Caco-2 (cell line): ENCODE data around the gene PRRX1. TPM values are rescaled to one million over a fixed set of nuclear protein-coding genes. Genes with fewer than 3 reads are reported as not detected.

ENCODE experiments used
- BruUV-seq: library from RNA; stranded (reverse); fragments of 400-500 nt; replicated peaks from 2 replicates; lab custom pipeline; 2021; lab: Mats Ljungman, UMichigan
- CTCF ChIA-PET: fragments of 300-600 bp; sonication (Branson Sonifier 250); formaldehyde crosslinking; loops from one replicate; lab custom pipeline; 2022; ENCODE audit warnings: antibody characterized with exemption; lab: Charles Lee
- POLR2A ChIA-PET: fragments of 300-600 bp; sonication (Branson Sonifier 250); formaldehyde crosslinking; loops from one replicate; lab custom pipeline; 2022; ENCODE audit warnings: antibody characterized with exemption; lab: Charles Lee
- DNase-seq, 2 experiments: peaks; one replicate each; pipeline versions ENCODE4 v3.0.0 to v3.0.0-alpha.2; 2020 to 2022
- H3K27me3 ChIP-seq: replicated peaks from 2 replicates; pipeline ENCODE4 v1.6.0; 2011; ENCODE audit warnings: low read length; ENCODE audit not compliant: control insufficient read depth, insufficient read depth
- H3K36me3 ChIP-seq: 2 replicates; pipeline ENCODE4 v1.5.1; 2011; ENCODE audit warnings: low read length; ENCODE audit not compliant: control insufficient read depth, insufficient read depth
- H3K4me1 ChIP-seq: fragments of 250-450 bp; sonication (Bioruptor Pico); 2 replicates; pipeline ENCODE4 v1.5.1; 2020; ENCODE audit warnings: mild to moderate bottlenecking
- H3K4me3 ChIP-seq: 2 replicates; pipeline ENCODE4 v1.5.1; 2011; ENCODE audit warnings: low read depth, mild to moderate bottlenecking, control low read depth, low read length
- H3K9me3 ChIP-seq: fragments of 250-450 bp; sonication (Bioruptor Pico); 2 replicates; pipeline ENCODE4 v1.5.1; 2020; ENCODE audit warnings: mild to moderate bottlenecking, moderate library complexity
- H3K27ac Mint-ChIP-seq: one replicate; pipeline ENCODE4 v1.8.0; 2022; ENCODE audit warnings: mixed read lengths; ENCODE audit not compliant: unreplicated experiment
- H3K27me3 Mint-ChIP-seq: one replicate; pipeline ENCODE4 v1.8.0; 2022; ENCODE audit warnings: mixed read lengths; ENCODE audit not compliant: insufficient read depth, unreplicated experiment
- H3K36me3 Mint-ChIP-seq: one replicate; pipeline ENCODE4 v1.8.0; 2022; ENCODE audit warnings: mild to moderate bottlenecking, mixed read lengths; ENCODE audit not compliant: insufficient read depth, unreplicated experiment
- H3K4me1 Mint-ChIP-seq: one replicate; pipeline ENCODE4 v1.8.0; 2022; ENCODE audit warnings: low read depth, mixed read lengths; ENCODE audit not compliant: unreplicated experiment
- H3K4me3 Mint-ChIP-seq: one replicate; pipeline ENCODE4 v1.8.0; 2022; ENCODE audit warnings: mild to moderate bottlenecking, moderate library complexity, mixed read lengths; ENCODE audit not compliant: unreplicated experiment
- H3K9me3 Mint-ChIP-seq: one replicate; pipeline ENCODE4 v1.8.0; 2022; ENCODE audit warnings: mixed read lengths; ENCODE audit not compliant: unreplicated experiment
- CTCF ChIP-seq, 2 experiments: fragments of 200-600 bp in 1 of 2; IDR thresholded peaks; 1 replicate in 1 of 2; 2 replicates in 1 of 2; pipeline versions ENCODE4 v1.5.1 to v1.8.0; 2011 to 2022; ENCODE audit warnings: antibody characterized with exemption in 1 of 2, control low read depth in 1 of 2, inconsistent platforms in 1 of 2, low read depth in 1 of 2, low read length in 1 of 2, mild to moderate bottlenecking in 1 of 2, moderate library complexity in 1 of 2; ENCODE audit not compliant: insufficient read depth in 1 of 2, severe bottlenecking in 1 of 2, unreplicated experiment in 1 of 2
- intact Hi-C: fragments of 100-400 bp; cut with micrococcal nuclease; formaldehyde crosslinking; loops from one replicate; pipeline ENCODE4 v1.10.0; 2022; ENCODE audit not compliant: unreplicated experiment
- total RNA-seq: library from RNA; stranded (reverse); gene quantifications from 2 replicates; pipeline ENCODE4 v1.2.3, GENCODE V29; 2022

Gene PRRX1
- total RNA-seq, 1 experiment from 2014 or later, result not detected

GRCh38 chr1:170729225-170730002 is 65.5 kb downstream of the PRRX1 start:
- peaks cover 4% of the 10 kb centered on the region for H3K27me3 Mint-ChIP-seq
- BruUV-seq, result no TSS peak
- no peaks in the 10 kb centered on the region for H3K4me1 Mint-ChIP-seq
- no peaks in the 10 kb centered on the region for H3K27me3 ChIP-seq
- no peak overlapping the region for H3K4me3 ChIP-seq
- H3K9me3 ChIP-seq, result no peaks in the 10 kb centered on the region
- intact Hi-C loops, result no loop called here
- H3K36me3 ChIP-seq, result no peaks in the 10 kb centered on the region
- no peak for TF ChIP-seq CTCF (IDR thresholded peaks at IDR 0.05; ENCODE audit: insufficient read depth in 1 of 2, low read depth in 1 of 2, low read length in 1 of 2, severe bottlenecking in 1 of 2, unreplicated experiment in 1 of 2)
- no peaks in the 10 kb centered on the region for H3K36me3 Mint-ChIP-seq
- DNase-seq, result no peak
- H3K9me3 Mint-ChIP-seq, result no peaks in the 10 kb centered on the region
- no peak overlapping the region for H3K4me3 Mint-ChIP-seq
- H3K4me1 ChIP-seq, result no peaks in the 10 kb centered on the region
- ChIA-PET POLR2A (no interaction called here), CTCF (interaction anchor here (0.5 kb wide), 1 partner anchor 77 kb away, joined by 3 read pairs; no protein-coding TSS in a partner anchor)
- H3K27ac Mint-ChIP-seq, result no peak overlapping the region

GRCh38 chr1:170730014-170730413 is 66.1 kb downstream of the PRRX1 start:
- ChIA-PET CTCF (no interaction called here), POLR2A (no interaction called here)
- no peaks in the 10 kb centered on the region for H3K9me3 ChIP-seq
- H3K4me1 Mint-ChIP-seq, result no peaks in the 10 kb centered on the region
- H3K4me1 ChIP-seq, result no peaks in the 10 kb centered on the region
- no TSS peak for BruUV-seq
- no peaks in the 10 kb centered on the region for H3K9me3 Mint-ChIP-seq
- H3K27ac Mint-ChIP-seq, result no peak overlapping the region
- H3K36me3 ChIP-seq, result no peaks in the 10 kb centered on the region
- no peak for DNase-seq
- no peak overlapping the region for H3K4me3 ChIP-seq
- peaks cover 4% of the 10 kb centered on the region for H3K27me3 Mint-ChIP-seq
- TF ChIP-seq CTCF (IDR thresholded peaks at IDR 0.05; ENCODE audit: insufficient read depth in 1 of 2, low read depth in 1 of 2, low read length in 1 of 2, severe bottlenecking in 1 of 2, unreplicated experiment in 1 of 2), result no peak
- intact Hi-C loops, result no loop called here
- no peak overlapping the region for H3K4me3 Mint-ChIP-seq
- no peaks in the 10 kb centered on the region for H3K27me3 ChIP-seq
- H3K36me3 Mint-ChIP-seq, result no peaks in the 10 kb centered on the region

- Histone ChIP-seq H3K27me3 (no peaks in the 10 kb centered on the region), H3K4me1 (no peaks in the 10 kb centered on the region), H3K4me3 (no peak overlapping the region), H3K9me3 (no peaks in the 10 kb centered on the region), H3K36me3 (no peaks in the 10 kb centered on the region)
- Mint-ChIP-seq H3K36me3 (no peaks in the 10 kb centered on the region), H3K4me1 (no peaks in the 10 kb centered on the region), H3K27me3 (peaks cover 4% of the 10 kb centered on the region), H3K9me3 (no peaks in the 10 kb centered on the region), H3K4me3 (no peak overlapping the region), H3K27ac (no peak overlapping the region)
- no TSS peak for BruUV-seq
- intact Hi-C loops, result no loop called here
- no peak for TF ChIP-seq CTCF (IDR thresholded peaks at IDR 0.05; ENCODE audit: insufficient read depth in 1 of 2, low read depth in 1 of 2, low read length in 1 of 2, severe bottlenecking in 1 of 2, unreplicated experiment in 1 of 2)
- ChIA-PET POLR2A (no interaction called here), CTCF (no interaction called here)
- no peak for DNase-seq
Measured at GRCh38 chr1:170730438-170730837, 66.5 kb downstream of the PRRX1 start.
